HCT116 (cell line): ENCODE results near the gene ACOXL. TPM values are rescaled to one million over a fixed set of nuclear protein-coding genes. Genes with fewer than 3 reads are reported as not detected.

Experiments
- ATAC-seq: fragments of 200-7000 bp; cut with Tn5 transposase; 2 replicates; pipeline ENCODE4 v1.9.1; 2020; ENCODE audit warnings: mild to moderate bottlenecking, moderate library complexity
- BruUV-seq: library from RNA; stranded (reverse); fragments of 400-500 nt; replicated peaks from 2 replicates; lab custom pipeline; 2021; lab: Mats Ljungman, UMichigan
- CTCF ChIA-PET: fragments of 300-600 bp; sonication (Branson Sonifier 250); formaldehyde crosslinking; loops from one replicate; lab custom pipeline; 2021; ENCODE audit warnings: antibody characterized with exemption; lab: Charles Lee
- POLR2A ChIA-PET: fragments of 300-600, 350-600 bp; sonication (Branson Sonifier 250); formaldehyde crosslinking; loops from one replicate; lab custom pipeline; 2021; ENCODE audit warnings: antibody characterized with exemption; lab: Charles Lee
- RAD21 ChIA-PET, 2 experiments: fragments of 300-600 bp; sonication (Branson Sonifier 250); formaldehyde crosslinking; loops; one replicate each; lab custom pipeline; 2023; ENCODE audit warnings: low total read pairs in 2 of 2; ENCODE audit not compliant: uncharacterized antibody in 2 of 2, unreplicated experiment in 2 of 2, low non-redundant PET in 1 of 2; lab: Charles Lee
- DNase-seq: peaks from one replicate; pipeline ENCODE4 v3.0.0-alpha.2; 2010; ENCODE audit warnings: low read depth, low spot score
- H2AFZ ChIP-seq: fragments of 200-600 bp; shearing (Covaris generic), sonication (generic); 2 replicates; pipeline ENCODE4 v1.6.1; 2017; ENCODE audit warnings: low read depth, mixed run types, mixed read lengths, antibody characterized with exemption, low read length; ENCODE audit not compliant: poor library complexity, severe bottlenecking
- H3K27ac ChIP-seq: 2 replicates; pipeline ENCODE4 v1.5.1; 2012; ENCODE audit warnings: low read depth, low read length
- H3K27me3 ChIP-seq: fragments of 200-600 bp; sonication (generic); 2 replicates; pipeline ENCODE4 v1.6.1; 2016; ENCODE audit warnings: mixed run types, low read length, mixed read lengths; ENCODE audit not compliant: insufficient read depth
- H3K36me3 ChIP-seq, 2 experiments: fragments of 200-500 bp in 1 of 2; fragments of 200-600 bp in 1 of 2; sonication (Bioruptor generic) in 1 of 2; sonication (generic) in 1 of 2; 2 replicates each; pipeline versions ENCODE4 v1.5.1 to v1.6.1; 2014 to 2016; ENCODE audit warnings: low read length in 2 of 2, inconsistent platforms in 1 of 2, mixed read lengths in 1 of 2, mixed run types in 1 of 2; ENCODE audit not compliant: insufficient read depth in 2 of 2, control insufficient read depth in 1 of 2
- H3K4me1 ChIP-seq, 2 experiments: fragments of 200-600 bp in 1 of 2; sonication (generic) in 1 of 2; 2 replicates each; pipeline versions ENCODE4 v1.5.1 to v1.6.1; 2012 to 2017; ENCODE audit warnings: low read length in 2 of 2, inconsistent platforms in 1 of 2, mild to moderate bottlenecking in 1 of 2, mixed read lengths in 1 of 2, mixed run types in 1 of 2, moderate library complexity in 1 of 2; ENCODE audit not compliant: insufficient read depth in 2 of 2, control insufficient read depth in 1 of 2
- H3K4me2 ChIP-seq: fragments of 200-600 bp; sonication (generic); 2 replicates; pipeline ENCODE4 v1.6.1; 2017; ENCODE audit warnings: mixed run types, low read length, mixed read lengths
- H3K4me3 ChIP-seq, 2 experiments: fragments of 200-600 bp in 1 of 2; sonication (generic) in 1 of 2; replicated peaks in 1 of 2; 2 replicates each; pipeline ENCODE4 v1.5.1; 2011 to 2016; ENCODE audit warnings: low read length in 2 of 2, control low read depth in 1 of 2, low read depth in 1 of 2, mild to moderate bottlenecking in 1 of 2, mixed read lengths in 1 of 2, mixed run types in 1 of 2
- H3K79me2 ChIP-seq: fragments of 200-600 bp; sonication (generic); 2 replicates; pipeline ENCODE4 v1.6.1; 2017; ENCODE audit warnings: mild to moderate bottlenecking, mixed run types, low read length, moderate library complexity, mixed read lengths; ENCODE audit not compliant: insufficient read depth
- H3K9ac ChIP-seq: fragments of 200-600 bp; sonication (generic); 2 replicates; pipeline ENCODE4 v1.6.1; 2016; ENCODE audit warnings: low read length, mixed read lengths
- H3K9me2 ChIP-seq: fragments of 200-600 bp; sonication (generic), shearing (Covaris generic); 2 replicates; pipeline ENCODE4 v1.6.1; 2017; ENCODE audit warnings: mixed run types, mild to moderate bottlenecking, moderate library complexity; ENCODE audit not compliant: insufficient read depth
- H3K9me3 ChIP-seq, 2 experiments: fragments of 200-500 bp in 1 of 2; fragments of 200-600 bp in 1 of 2; sonication (Bioruptor generic) in 1 of 2; sonication (generic) in 1 of 2; 2 replicates each; pipeline ENCODE4 v1.6.1; 2014 to 2017; ENCODE audit warnings: low read length in 2 of 2, mixed read lengths in 2 of 2, inconsistent platforms in 1 of 2, low read depth in 1 of 2, mild to moderate bottlenecking in 1 of 2, mixed run types in 1 of 2, moderate library complexity in 1 of 2; ENCODE audit not compliant: control insufficient read depth in 1 of 2, insufficient read depth in 1 of 2
- H4K20me1 ChIP-seq: fragments of 200-600 bp; sonication (generic), shearing (Covaris generic); 2 replicates; pipeline ENCODE4 v1.6.1; 2017; ENCODE audit warnings: mixed run types, mild to moderate bottlenecking, moderate library complexity; ENCODE audit not compliant: insufficient read depth
- ELF1 ChIP-seq: IDR thresholded peaks from 2 replicates; pipeline ENCODE4 v1.6.1; 2012; ENCODE audit warnings: low read depth, borderline replicate concordance
- EZH2phosphoT487 ChIP-seq: fragments of 200-600 bp; IDR thresholded peaks from 2 replicates; pipeline ENCODE4 v1.6.1; 2018; ENCODE audit warnings: antibody characterized with exemption, borderline replicate concordance
- JUND ChIP-seq: IDR thresholded peaks from 2 replicates; pipeline ENCODE4 v1.6.1; 2012
- POLR2A ChIP-seq: IDR thresholded peaks from 2 replicates; pipeline ENCODE4 v1.7.0; 2011; ENCODE audit warnings: borderline replicate concordance; ENCODE audit not compliant: insufficient read depth, insufficient read length; ENCODE audit errors: extremely low read depth
- intact Hi-C: fragments of 100-400 bp; cut with micrococcal nuclease; formaldehyde crosslinking; loops from 2 replicates; pipeline ENCODE4 v1.10.0; 2022
- total RNA-seq: library from RNA; stranded (reverse); gene quantifications from one replicate; pipeline ENCODE4 v1.2.1, GENCODE V29; 2021; ENCODE audit not compliant: unreplicated experiment
- TF ChIP-seq, protein P1 (sequence below), 3 experiments: fragments of 200-600 bp in 1 of 3; sonication (generic) in 1 of 3; IDR thresholded peaks in 2 of 3; conservative IDR thresholded peaks in 1 of 3; 2 replicates each; pipeline ENCODE4 v1.5.1; 2012 to 2017; ENCODE audit warnings: low read depth in 2 of 3, low read length in 2 of 3, antibody characterized with exemption in 1 of 3, borderline replicate concordance in 1 of 3, control low read depth in 1 of 3, mild to moderate bottlenecking in 1 of 3, mixed read lengths in 1 of 3, mixed run types in 1 of 3, moderate library complexity in 1 of 3; ENCODE audit not compliant: insufficient read depth in 1 of 3
- TF ChIP-seq, protein P2 (sequence below): IDR thresholded peaks from 2 replicates; pipeline ENCODE4 v1.6.1; 2011; ENCODE audit warnings: mild to moderate bottlenecking, low read length, moderate library complexity; ENCODE audit not compliant: insufficient replicate concordance; ENCODE audit errors: extremely low read depth

ACOXL gene
- total RNA-seq, 1 experiment from 2014 or later: 5.5 TPM

DNA sequence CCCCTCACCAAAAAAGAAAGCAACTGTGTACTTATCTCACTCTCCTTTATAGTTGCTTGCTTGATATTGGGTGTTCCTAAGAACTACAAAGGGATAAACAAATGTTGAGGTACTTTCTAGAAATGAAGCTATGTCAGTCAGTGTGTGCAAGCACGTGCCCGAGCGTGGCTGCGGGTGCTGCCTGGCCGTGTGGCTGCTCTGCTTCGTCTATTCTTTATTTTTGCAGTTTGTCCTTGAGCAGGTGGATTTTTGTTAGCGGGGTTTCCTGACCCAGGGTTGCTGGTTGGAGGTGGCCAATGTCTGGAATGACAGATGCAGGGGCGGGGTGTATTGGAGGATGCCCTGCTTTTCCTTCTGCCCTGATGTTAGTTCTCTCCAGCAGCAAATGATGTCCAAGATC is 62.6 kb downstream of the ACOXL start (continued):
- TF ChIP-seq, protein P1, sequence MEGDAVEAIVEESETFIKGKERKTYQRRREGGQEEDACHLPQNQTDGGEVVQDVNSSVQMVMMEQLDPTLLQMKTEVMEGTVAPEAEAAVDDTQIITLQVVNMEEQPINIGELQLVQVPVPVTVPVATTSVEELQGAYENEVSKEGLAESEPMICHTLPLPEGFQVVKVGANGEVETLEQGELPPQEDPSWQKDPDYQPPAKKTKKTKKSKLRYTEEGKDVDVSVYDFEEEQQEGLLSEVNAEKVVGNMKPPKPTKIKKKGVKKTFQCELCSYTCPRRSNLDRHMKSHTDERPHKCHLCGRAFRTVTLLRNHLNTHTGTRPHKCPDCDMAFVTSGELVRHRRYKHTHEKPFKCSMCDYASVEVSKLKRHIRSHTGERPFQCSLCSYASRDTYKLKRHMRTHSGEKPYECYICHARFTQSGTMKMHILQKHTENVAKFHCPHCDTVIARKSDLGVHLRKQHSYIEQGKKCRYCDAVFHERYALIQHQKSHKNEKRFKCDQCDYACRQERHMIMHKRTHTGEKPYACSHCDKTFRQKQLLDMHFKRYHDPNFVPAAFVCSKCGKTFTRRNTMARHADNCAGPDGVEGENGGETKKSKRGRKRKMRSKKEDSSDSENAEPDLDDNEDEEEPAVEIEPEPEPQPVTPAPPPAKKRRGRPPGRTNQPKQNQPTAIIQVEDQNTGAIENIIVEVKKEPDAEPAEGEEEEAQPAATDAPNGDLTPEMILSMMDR (IDR thresholded peaks at IDR 0.05 in 2 of 3, conservative IDR thresholded peaks at IDR 0.05 in 1 of 3; ENCODE audit: borderline replicate concordance in 1 of 3, insufficient read depth in 1 of 3, low read depth in 2 of 3, low read length in 2 of 3): no peak
- no peak for TF ChIP-seq JUND

DNA sequence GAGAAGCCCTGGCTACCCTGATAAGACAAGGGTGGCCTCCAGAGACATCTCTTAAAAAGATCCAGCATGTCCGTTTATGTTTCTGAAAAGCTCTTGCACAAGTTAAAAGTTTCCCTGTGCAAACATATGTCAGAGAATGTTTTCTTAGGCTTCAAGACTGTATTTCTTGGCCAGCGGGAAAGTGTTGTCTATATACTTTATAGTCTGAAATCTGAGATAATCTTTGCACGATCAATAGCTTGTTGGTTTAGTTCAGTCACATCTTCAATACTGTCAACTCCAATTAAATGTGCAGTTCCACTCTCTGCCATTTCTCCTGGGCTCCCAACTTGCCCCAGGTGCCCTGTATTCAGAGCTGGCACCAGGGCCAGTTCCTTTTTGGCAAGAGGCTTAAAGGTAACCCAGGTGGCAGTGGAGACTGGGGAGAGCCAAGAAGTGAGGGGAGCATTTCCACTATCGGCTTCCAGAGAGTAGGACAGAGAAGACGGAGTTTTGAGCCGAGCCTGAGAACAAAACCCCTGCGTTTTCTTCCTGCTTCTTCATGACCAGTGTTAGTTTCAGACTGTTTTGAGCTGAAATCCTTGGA is 64.4 kb downstream of the ACOXL start:
- Histone ChIP-seq H3K9me2 (no peaks in the 10 kb centered on the region), H4K20me1 (no peaks in the 10 kb centered on the region), H3K4me3 (no peak overlapping the region), H2AFZ (no peak overlapping the region), H3K4me1 (no peaks in the 10 kb centered on the region), H3K9me3 (no peaks in the 10 kb centered on the region), H3K36me3 (no peaks in the 10 kb centered on the region), H3K79me2 (no peaks in the 10 kb centered on the region), H3K27ac (no peak overlapping the region), H3K27me3 (no peaks in the 10 kb centered on the region)
- intact Hi-C loops: no loop called here
- DNase-seq (no peak), ATAC-seq (no peak)
- RAD21 ChIA-PET: no interaction called here
- BruUV-seq: no TSS peak
- CTCF ChIA-PET: no interaction called here
- TF ChIP-seq EZH2phosphoT487: no peak
- TF ChIP-seq, protein P2, sequence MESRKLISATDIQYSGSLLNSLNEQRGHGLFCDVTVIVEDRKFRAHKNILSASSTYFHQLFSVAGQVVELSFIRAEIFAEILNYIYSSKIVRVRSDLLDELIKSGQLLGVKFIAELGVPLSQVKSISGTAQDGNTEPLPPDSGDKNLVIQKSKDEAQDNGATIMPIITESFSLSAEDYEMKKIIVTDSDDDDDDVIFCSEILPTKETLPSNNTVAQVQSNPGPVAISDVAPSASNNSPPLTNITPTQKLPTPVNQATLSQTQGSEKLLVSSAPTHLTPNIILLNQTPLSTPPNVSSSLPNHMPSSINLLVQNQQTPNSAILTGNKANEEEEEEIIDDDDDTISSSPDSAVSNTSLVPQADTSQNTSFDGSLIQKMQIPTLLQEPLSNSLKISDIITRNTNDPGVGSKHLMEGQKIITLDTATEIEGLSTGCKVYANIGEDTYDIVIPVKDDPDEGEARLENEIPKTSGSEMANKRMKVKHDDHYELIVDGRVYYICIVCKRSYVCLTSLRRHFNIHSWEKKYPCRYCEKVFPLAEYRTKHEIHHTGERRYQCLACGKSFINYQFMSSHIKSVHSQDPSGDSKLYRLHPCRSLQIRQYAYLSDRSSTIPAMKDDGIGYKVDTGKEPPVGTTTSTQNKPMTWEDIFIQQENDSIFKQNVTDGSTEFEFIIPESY: no peak
- no peak for TF ChIP-seq POLR2A
- no peak for TF ChIP-seq ELF1
- TF ChIP-seq, all 23 proteins: peak for 0
- POLR2A ChIA-PET: no interaction called here
- H3K9ac ChIP-seq: no peak overlapping the region
- no peak overlapping the region for H3K4me2 ChIP-seq
